ENCODE results near the gene CLMN. TPM values are rescaled to one million over a fixed set of nuclear protein-coding genes. Genes with fewer than 3 reads are reported as not detected.

The CLMN gene
- polyA plus RNA-seq, 1 donor from 2014 or later = 0.57 TPM

DNA sequence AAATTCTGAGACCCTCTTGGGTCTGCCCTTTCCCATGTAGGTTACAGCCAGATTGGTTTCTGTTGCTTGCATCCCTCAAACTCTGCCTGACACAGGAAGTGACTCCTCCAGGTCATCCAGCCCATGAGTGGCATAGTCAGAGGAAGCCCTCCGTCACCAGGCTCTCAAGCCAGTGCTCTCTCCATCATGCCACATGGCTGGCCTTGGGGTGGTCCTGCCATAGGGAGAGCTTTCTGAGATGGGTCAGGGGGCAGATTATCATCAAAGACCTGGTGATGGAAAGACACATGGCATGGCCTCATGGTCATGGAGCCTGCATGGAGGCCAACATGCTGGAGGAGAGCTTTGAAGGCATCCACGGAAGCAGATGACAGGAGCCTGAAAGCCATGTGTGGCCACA lies 15.4 kb upstream of the CLMN start:
- Histone ChIP-seq H3K9me3 (ENCODE audit: low read length) (no peaks in the 10 kb centered on the region), H3K79me2 (replicated peaks; ENCODE audit: insufficient read depth, low read length) (no peaks in the 10 kb centered on the region), H3K9me2 (ENCODE audit: insufficient read depth, low read length) (no peaks in the 10 kb centered on the region), H3K4me3 (ENCODE audit: low read length) (no peak overlapping the region), H3K27ac (ENCODE audit: low read length) (no peak overlapping the region), H3K27me3 (ENCODE audit: insufficient read depth, low read depth, low read length) (no peaks in the 10 kb centered on the region), H3F3A (ENCODE audit: insufficient read depth, low read length, poor library complexity, severe bottlenecking) (no peaks in the 10 kb centered on the region), H4K20me1 (ENCODE audit: insufficient read depth) (no peaks in the 10 kb centered on the region), H2AFZ (ENCODE audit: low read depth, low read length) (no peak overlapping the region), H3K9ac (ENCODE audit: low read length) (no peak overlapping the region), H3K4me2 (ENCODE audit: low read length) (no peak overlapping the region), H3K36me3 (ENCODE audit: insufficient read depth, low read length) (no peaks in the 10 kb centered on the region)
- no peak for TF ChIP-seq EP300 (conservative IDR thresholded peaks at IDR 0.05; ENCODE audit: poor library complexity, severe bottlenecking)
- no peak for TF ChIP-seq REST (IDR thresholded peaks at IDR 0.05; ENCODE audit: borderline replicate concordance)
- TF ChIP-seq SMC3 (conservative IDR thresholded peaks at IDR 0.05; ENCODE audit: poor library complexity) = no peak
- TF ChIP-seq MXI1 (conservative IDR thresholded peaks at IDR 0.05; ENCODE audit: poor library complexity, severe bottlenecking) = no peak
- TF ChIP-seq POLR2AphosphoS5 (IDR thresholded peaks at IDR 0.05) = no peak

DNA sequence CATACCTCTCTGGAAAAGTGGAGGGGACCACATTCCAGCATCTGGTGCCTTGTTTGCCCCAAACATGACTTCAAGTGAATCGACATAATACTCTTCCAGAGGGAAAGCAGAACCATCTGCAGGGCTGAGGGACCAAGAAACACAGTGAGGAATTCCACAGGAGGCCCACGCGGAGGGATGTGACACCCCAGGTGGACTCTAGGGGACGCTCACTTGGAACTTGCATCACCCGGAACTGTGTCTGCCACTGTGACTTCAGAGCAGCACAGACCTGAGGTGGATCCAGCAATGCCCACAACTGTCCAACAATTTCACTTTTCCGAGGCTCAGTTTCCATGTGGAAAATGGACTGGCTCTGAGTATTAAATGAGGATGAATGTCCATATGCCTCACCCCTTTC lies 14.3 kb upstream of the CLMN start:
- Histone ChIP-seq H3K36me3 (ENCODE audit: insufficient read depth, low read length) (no peaks in the 10 kb centered on the region), H3K27me3 (ENCODE audit: insufficient read depth, low read depth, low read length) (no peaks in the 10 kb centered on the region), H3K9ac (ENCODE audit: low read length) (no peak overlapping the region), H2AFZ (ENCODE audit: low read depth, low read length) (no peak overlapping the region), H3K79me2 (replicated peaks; ENCODE audit: insufficient read depth, low read length) (no peaks in the 10 kb centered on the region), H3K27ac (ENCODE audit: low read length) (no peak overlapping the region), H4K20me1 (ENCODE audit: insufficient read depth) (no peaks in the 10 kb centered on the region), H3K4me3 (ENCODE audit: low read length) (no peak overlapping the region), H3F3A (ENCODE audit: insufficient read depth, low read length, poor library complexity, severe bottlenecking) (no peaks in the 10 kb centered on the region), H3K9me2 (ENCODE audit: insufficient read depth, low read length) (no peaks in the 10 kb centered on the region), H3K9me3 (ENCODE audit: low read length) (no peaks in the 10 kb centered on the region), H3K4me2 (ENCODE audit: low read length) (no peak overlapping the region)
- TF ChIP-seq RAD21 (conservative IDR thresholded peaks at IDR 0.05) (no peak), REST (IDR thresholded peaks at IDR 0.05; ENCODE audit: borderline replicate concordance) (no peak), EP300 (conservative IDR thresholded peaks at IDR 0.05; ENCODE audit: poor library complexity, severe bottlenecking) (no peak), CTCF (IDR thresholded peaks at IDR 0.05; ENCODE audit: poor library complexity, severe bottlenecking) (no peak), EZH2 (IDR thresholded peaks at IDR 0.05; ENCODE audit: borderline replicate concordance, insufficient read depth, low read length, poor library complexity, severe bottlenecking) (no peak), TAF1 (IDR thresholded peaks at IDR 0.05; ENCODE audit: low read depth) (no peak), MXI1 (conservative IDR thresholded peaks at IDR 0.05; ENCODE audit: poor library complexity, severe bottlenecking) (no peak), POLR2AphosphoS5 (IDR thresholded peaks at IDR 0.05) (no peak), SMC3 (conservative IDR thresholded peaks at IDR 0.05; ENCODE audit: poor library complexity) (no peak)

All from neural cell (in vitro differentiated cells).